H9 (cell line): Measurements from ENCODE around the gene MAP3K1. TPM values are rescaled to one million over a fixed set of nuclear protein-coding genes. Genes with fewer than 3 reads are reported as not detected.

ENCODE experiments used
- DNase-seq: peaks from one replicate; pipeline ENCODE4 v3.0.0-alpha.2; 2017
- H2AFZ ChIP-seq: one replicate; pipeline ENCODE4 v1.6.1; 2013; ENCODE audit warnings: mild to moderate bottlenecking, low read length, control low read depth, moderate library complexity
- H2AK5ac ChIP-seq: 2 replicates; pipeline ENCODE4 v1.6.1; 2013; ENCODE audit warnings: low read length, control low read depth, mixed read lengths; ENCODE audit not compliant: insufficient read length
- H2BK120ac ChIP-seq: one replicate; pipeline ENCODE4 v1.6.1; 2013; ENCODE audit warnings: low read depth, mild to moderate bottlenecking, low read length, control low read depth, inconsistent platforms; ENCODE audit not compliant: poor library complexity, severe bottlenecking
- H2BK12ac ChIP-seq: 2 replicates; pipeline ENCODE4 v1.6.1; 2013; ENCODE audit warnings: low read length, control low read depth, mixed read lengths, low read depth; ENCODE audit not compliant: insufficient read length
- H2BK15ac ChIP-seq: 2 replicates; pipeline ENCODE4 v1.6.1; 2013; ENCODE audit warnings: low read depth, low read length, control low read depth
- H2BK20ac ChIP-seq: one replicate; pipeline ENCODE4 v1.6.1; 2013; ENCODE audit warnings: low read depth, mild to moderate bottlenecking, low read length, control low read depth, inconsistent platforms; ENCODE audit not compliant: poor library complexity, severe bottlenecking
- H2BK5ac ChIP-seq: 2 replicates; pipeline ENCODE4 v1.6.1; 2013; ENCODE audit warnings: low read length, control low read depth, mixed read lengths; ENCODE audit not compliant: insufficient read length
- H3K14ac ChIP-seq: 2 replicates; pipeline ENCODE4 v1.6.1; 2013; ENCODE audit warnings: low read length, control low read depth; ENCODE audit not compliant: insufficient read depth
- H3K18ac ChIP-seq: 2 replicates; pipeline ENCODE4 v1.6.1; 2013; ENCODE audit warnings: low read depth, mild to moderate bottlenecking, mixed read lengths, low read length, control low read depth; ENCODE audit not compliant: insufficient read length
- H3K23ac ChIP-seq: 2 replicates; pipeline ENCODE4 v1.6.1; 2013; ENCODE audit warnings: low read length, control low read depth, mixed read lengths, low read depth; ENCODE audit not compliant: insufficient read length
- H3K23me2 ChIP-seq: 2 replicates; pipeline ENCODE4 v1.6.1; 2013; ENCODE audit warnings: low read depth, mild to moderate bottlenecking, mixed read lengths, low read length, control low read depth; ENCODE audit not compliant: insufficient read length, poor library complexity, severe bottlenecking
- H3K27ac ChIP-seq: 2 replicates; pipeline ENCODE4 v1.5.1; 2013; ENCODE audit warnings: low read length, control low read depth, mixed read lengths, low read depth; ENCODE audit not compliant: insufficient read length
- H3K27me3 ChIP-seq: 2 replicates; pipeline ENCODE4 v1.6.1; 2013; ENCODE audit warnings: low read length, control low read depth, inconsistent platforms; ENCODE audit not compliant: insufficient read depth
- H3K4ac ChIP-seq: 2 replicates; pipeline ENCODE4 v1.6.1; 2013; ENCODE audit warnings: low read depth, mild to moderate bottlenecking, control low read depth, inconsistent platforms, low read length, moderate library complexity
- H3K4me1 ChIP-seq: 2 replicates; pipeline ENCODE4 v1.6.1; 2013; ENCODE audit warnings: low read length, control low read depth, inconsistent platforms; ENCODE audit not compliant: insufficient read depth
- H3K4me2 ChIP-seq: 2 replicates; pipeline ENCODE4 v1.6.1; 2013; ENCODE audit warnings: low read length, control low read depth, mixed read lengths; ENCODE audit not compliant: insufficient read length, insufficient read depth
- H3K56ac ChIP-seq: 2 replicates; pipeline ENCODE4 v1.6.1; 2013; ENCODE audit warnings: low read depth, mild to moderate bottlenecking, mixed read lengths, low read length, control low read depth; ENCODE audit not compliant: insufficient read length
- H3K79me1 ChIP-seq: 2 replicates; pipeline ENCODE4 v1.6.1; 2013; ENCODE audit warnings: low read depth, mild to moderate bottlenecking, moderate library complexity, low read length, control low read depth, inconsistent platforms; ENCODE audit not compliant: insufficient read depth, poor library complexity, severe bottlenecking
- H3K79me2 ChIP-seq: 2 replicates; pipeline ENCODE4 v1.6.1; 2013; ENCODE audit warnings: low read length, control low read depth, inconsistent platforms; ENCODE audit not compliant: insufficient read depth
- H3K9ac ChIP-seq: 2 replicates; pipeline ENCODE4 v1.6.1; 2013; ENCODE audit warnings: low read length, control low read depth, mixed read lengths; ENCODE audit not compliant: insufficient read length; ENCODE audit errors: extremely low read depth
- H3K9me3 ChIP-seq: one replicate; pipeline ENCODE4 v1.6.1; 2013; ENCODE audit warnings: low read depth, low read length, inconsistent platforms; ENCODE audit not compliant: control insufficient read depth
- H3T11ph ChIP-seq: one replicate; pipeline ENCODE4 v1.6.1; 2013; ENCODE audit warnings: mild to moderate bottlenecking, low read length, control low read depth, inconsistent platforms
- H4K20me1 ChIP-seq: one replicate; pipeline ENCODE4 v1.6.1; 2013; ENCODE audit not compliant: control insufficient read depth, insufficient read length, insufficient read depth
- H4K5ac ChIP-seq: 2 replicates; pipeline ENCODE4 v1.6.1; 2013; ENCODE audit warnings: low read depth, mild to moderate bottlenecking, mixed read lengths, low read length, control low read depth; ENCODE audit not compliant: insufficient read length
- H4K8ac ChIP-seq: replicated peaks from 2 replicates; pipeline ENCODE4 v1.6.1; 2013; ENCODE audit warnings: low read length, control low read depth, mixed read lengths, low read depth; ENCODE audit not compliant: insufficient read length
- H4K91ac ChIP-seq: 2 replicates; pipeline ENCODE4 v1.6.1; 2013; ENCODE audit warnings: low read depth, mild to moderate bottlenecking, moderate library complexity, mixed read lengths, low read length, control low read depth; ENCODE audit not compliant: insufficient read length
- H3K27ac Mint-ChIP-seq, 3 experiments: 2 replicates in 2 of 3; 3 replicates in 1 of 3; pipeline ENCODE4 v1.8.0; 2020 to 2021; ENCODE audit warnings: mixed read lengths in 3 of 3, mild to moderate bottlenecking in 1 of 3, moderate library complexity in 1 of 3
- H3K27me3 Mint-ChIP-seq: 2 replicates; pipeline ENCODE4 v1.8.0; 2021; ENCODE audit warnings: low read depth, mild to moderate bottlenecking, moderate library complexity, mixed read lengths
- H3K36me3 Mint-ChIP-seq, 3 experiments: 2 replicates in 2 of 3; 3 replicates in 1 of 3; pipeline ENCODE4 v1.8.0; 2020 to 2021; ENCODE audit warnings: low read depth in 3 of 3, mixed read lengths in 3 of 3; ENCODE audit not compliant: insufficient read depth in 1 of 3
- H3K4me1 Mint-ChIP-seq, 2 experiments: 2 replicates each; pipeline ENCODE4 v1.8.0; 2020; ENCODE audit warnings: mixed read lengths in 2 of 2
- H3K4me3 Mint-ChIP-seq, 2 experiments: 2 replicates in 1 of 2; 3 replicates in 1 of 2; pipeline ENCODE4 v1.8.0; 2020 to 2021; ENCODE audit warnings: mild to moderate bottlenecking in 2 of 2, mixed read lengths in 2 of 2, moderate library complexity in 1 of 2
- H3K9me3 Mint-ChIP-seq, 2 experiments: 2 replicates in 1 of 2; 3 replicates in 1 of 2; pipeline ENCODE4 v1.8.0; 2020; ENCODE audit warnings: mild to moderate bottlenecking in 2 of 2, mixed read lengths in 2 of 2, moderate library complexity in 1 of 2
- CTCF ChIP-seq: fragments of 200-600 bp; sonication (generic); conservative IDR thresholded peaks from 3 replicates; pipeline ENCODE4 v1.8.0; 2021; ENCODE audit warnings: antibody characterized with exemption, mild to moderate bottlenecking
- WGBS: extraction: QIAGEN DNeasy Blood & Tissue Kit; methylation state at CpG from one replicate; pipeline ENCODE4 v1.1.7; 2013; ENCODE audit warnings: missing lambda C conversion rate, low lambda C conversion rate, mixed read lengths; ENCODE audit not compliant: insufficient read length; ENCODE audit errors: extremely low coverage; 5-methylcytosine and 5-hydroxymethylcytosine counted together
- total RNA-seq: library from RNA; stranded (reverse); gene quantifications from 2 replicates; pipeline ENCODE4 v1.2.1, GENCODE V29; 2021

The MAP3K1 gene
- total RNA-seq, 1 experiment from 2014 or later = 11.1 TPM

GRCh38 chr5:56914678-56915077 lies 99.3 kb downstream of the MAP3K1 start:
- H2AFZ ChIP-seq = no peak overlapping the region
- Mint-ChIP-seq H3K36me3 (peaks cover 9 to 17% (median 14%) of the 10 kb centered on the region in 3 experiments), H3K27me3 (no peaks in the 10 kb centered on the region), H3K4me3 (no peak overlapping the region), H3K27ac (no peak overlapping the region), H3K9me3 (no peaks in the 10 kb centered on the region), H3K4me1 (peaks cover 20 to 21% of the 10 kb centered on the region in 2 experiments)
- H3K4ac ChIP-seq = no peak overlapping the region
- no peak overlapping the region for H3K27ac ChIP-seq
- H3K79me1 ChIP-seq = no peaks in the 10 kb centered on the region
- H3K23me2 ChIP-seq = no peaks in the 10 kb centered on the region
- H3K4me2 ChIP-seq = no peak overlapping the region
- H3K9ac ChIP-seq = no peak overlapping the region
- H4K8ac ChIP-seq = no peak overlapping the region
- H3T11ph ChIP-seq = no peak overlapping the region
- no peak overlapping the region for H2BK15ac ChIP-seq
- DNase-seq = no peak
- no CpG with 5 or more reads among the region's 2 CpGs for WGBS
- no peak overlapping the region for H2BK20ac ChIP-seq
- no peaks in the 10 kb centered on the region for H3K9me3 ChIP-seq
- H3K23ac ChIP-seq = no peak overlapping the region
- no peak overlapping the region for H4K91ac ChIP-seq
- H2AK5ac ChIP-seq = no peak overlapping the region
- no peak overlapping the region for H4K5ac ChIP-seq
- H3K27me3 ChIP-seq = no peaks in the 10 kb centered on the region
- TF ChIP-seq CTCF = no peak
- H2BK5ac ChIP-seq = no peak overlapping the region
- H3K4me1 ChIP-seq = no peaks in the 10 kb centered on the region; the same call in 1 of the 2 replicates
- H3K79me2 ChIP-seq = no peaks in the 10 kb centered on the region
- no peak overlapping the region for H3K56ac ChIP-seq
- H4K20me1 ChIP-seq = no peaks in the 10 kb centered on the region
- H3K14ac ChIP-seq = no peak overlapping the region
- H2BK12ac ChIP-seq = no peak overlapping the region
- H3K18ac ChIP-seq = no peak overlapping the region
- no peak overlapping the region for H2BK120ac ChIP-seq
